GM12878 (cell line): Measurements from ENCODE around the gene RAB3C. TPM values are rescaled to one million over a fixed set of nuclear protein-coding genes. Genes with fewer than 3 reads are reported as not detected.

ENCODE experiments used
- ATAC-seq: fragments of 200-7000 bp; cut with Tn5 transposase; 3 replicates; pipeline ENCODE4 v1.9.1; 2020; ENCODE audit warnings: mild to moderate bottlenecking, moderate library complexity
- BruUV-seq: library from RNA; stranded (reverse); fragments of 400-500 nt; replicated peaks from 2 replicates; lab custom pipeline; 2021; lab: Mats Ljungman, UMichigan
- CTCF ChIA-PET: fragments of 300-600 bp; sonication (Branson Sonifier 250); formaldehyde crosslinking; extraction: SDS; loops from one replicate; lab custom pipeline; 2021; ENCODE audit warnings: inconsistent platforms; lab: Yijun Ruan, JAX
- POLR2A ChIA-PET: fragments of 350-600 bp; formaldehyde crosslinking; extraction: SDS; loops from one replicate; lab custom pipeline; 2021; ENCODE audit warnings: inconsistent platforms; lab: Charles Lee
- RAD21 ChIA-PET: fragments of 300-600 bp; sonication (Branson Sonifier 250); formaldehyde crosslinking; loops from one replicate; lab custom pipeline; 2023; ENCODE audit warnings: antibody characterized with exemption; ENCODE audit not compliant: unreplicated experiment; lab: Charles Lee
- SMC1A ChIA-PET: fragments of 300-600 bp; sonication (Branson Sonifier 250); formaldehyde crosslinking; loops from one replicate; lab custom pipeline; 2023; ENCODE audit not compliant: unreplicated experiment, uncharacterized antibody; lab: Charles Lee
- DNase-seq: peaks from one replicate; pipeline ENCODE4 v3.0.0-alpha.2; 2011; ENCODE audit warnings: low read depth, low spot score
- FAIRE-seq: peaks from 3 replicates; lab custom pipeline; 2011; peaks lifted over from hg19 to GRCh38; lab: Jason Lieb, UNC
- H2AFZ ChIP-seq: 2 replicates; pipeline ENCODE4 v1.6.0; 2011; ENCODE audit warnings: low read depth, low read length, control low read depth; ENCODE audit not compliant: control insufficient read depth
- H3K27ac ChIP-seq: 2 replicates; pipeline ENCODE4 v1.5.1; 2011; ENCODE audit warnings: control low read depth; ENCODE audit not compliant: control insufficient read depth, insufficient read depth
- H3K27me3 ChIP-seq, 2 experiments: replicated peaks in 1 of 2; 2 replicates each; pipeline versions ENCODE4 v1.6.0 to v1.6.1; 2011; ENCODE audit warnings: low read length in 1 of 2; ENCODE audit not compliant: control insufficient read depth in 2 of 2, insufficient read depth in 2 of 2
- H3K36me3 ChIP-seq, 2 experiments: 2 replicates each; pipeline ENCODE4 v1.5.1; 2011; ENCODE audit warnings: low read length in 1 of 2; ENCODE audit not compliant: control insufficient read depth in 2 of 2, insufficient read depth in 2 of 2
- H3K4me1 ChIP-seq: 2 replicates; pipeline ENCODE4 v1.6.1; 2011; ENCODE audit warnings: mild to moderate bottlenecking, low read length, moderate library complexity, mixed read lengths; ENCODE audit not compliant: control insufficient read depth, insufficient read depth
- H3K4me2 ChIP-seq: 2 replicates; pipeline ENCODE4 v1.6.0; 2011; ENCODE audit warnings: control low read depth; ENCODE audit not compliant: control insufficient read depth, insufficient read depth
- H3K4me3 ChIP-seq: fragments of 200-600 bp; sonication (generic); 2 replicates; pipeline ENCODE4 v1.5.1; 2016
- H3K79me2 ChIP-seq: 2 replicates; pipeline ENCODE4 v1.6.0; 2011; ENCODE audit warnings: low read length; ENCODE audit not compliant: control insufficient read depth, insufficient read depth
- H3K9ac ChIP-seq: 2 replicates; pipeline ENCODE4 v1.8.0; 2011; ENCODE audit warnings: low read length, control low read depth, mixed read lengths; ENCODE audit not compliant: control insufficient read depth, insufficient read depth
- H3K9me3 ChIP-seq: replicated peaks from 3 replicates; pipeline ENCODE4 v1.5.1; 2011; ENCODE audit warnings: mild to moderate bottlenecking, low read length; ENCODE audit not compliant: control insufficient read depth, insufficient read depth
- H4K20me1 ChIP-seq: 2 replicates; pipeline ENCODE4 v1.6.0; 2011; ENCODE audit not compliant: control insufficient read depth, insufficient read depth
- ASH2L ChIP-seq: fragments of 300-600, 200-600 bp; sonication (generic); IDR thresholded peaks from 2 replicates; pipeline ENCODE4 v1.6.1; 2017; ENCODE audit warnings: low read depth, mild to moderate bottlenecking, borderline replicate concordance
- BACH1 ChIP-seq: fragments of 450-650 bp; IDR thresholded peaks from 2 replicates; pipeline ENCODE4 v1.6.1; 2017; ENCODE audit warnings: mild to moderate bottlenecking, borderline replicate concordance
- EP300 ChIP-seq, 2 experiments: fragments of 150-350 bp in 1 of 2; IDR thresholded peaks; 2 replicates each; pipeline ENCODE4 v1.6.1; 2011 to 2012; ENCODE audit warnings: low read depth in 2 of 2, low read length in 2 of 2, borderline replicate concordance in 1 of 2, improper control_type of control experiment in 1 of 2, inconsistent platforms in 1 of 2; ENCODE audit not compliant: control insufficient read depth in 1 of 2
- HDAC6 ChIP-seq: fragments of 200-600 bp; sonication (generic); IDR thresholded peaks from one replicate; pipeline ENCODE4 v1.8.0; 2017; ENCODE audit warnings: antibody characterized with exemption; ENCODE audit not compliant: unreplicated experiment
- KAT2A ChIP-seq: conservative IDR thresholded peaks from 2 replicates; pipeline ENCODE4 v1.6.1; 2011; ENCODE audit warnings: low read depth, low read length; ENCODE audit not compliant: control insufficient read depth
- MXI1 ChIP-seq: fragments of 150-350 bp; IDR thresholded peaks from 2 replicates; pipeline ENCODE4 v1.6.1; 2011; ENCODE audit warnings: low read depth, mild to moderate bottlenecking, inconsistent platforms, low read length, improper control_type of control experiment
- PAX8 ChIP-seq: fragments of 450-650 bp; IDR thresholded peaks from 2 replicates; pipeline ENCODE4 v1.6.1; 2017; ENCODE audit warnings: mild to moderate bottlenecking, moderate library complexity
- POLR2AphosphoS5 ChIP-seq: IDR thresholded peaks from 2 replicates; pipeline ENCODE4 v1.6.1; 2011; ENCODE audit warnings: mild to moderate bottlenecking, low read length, inconsistent platforms
- SRF ChIP-seq, 2 experiments: IDR thresholded peaks; 2 replicates each; pipeline ENCODE4 v1.6.1; 2011; ENCODE audit warnings: low read depth in 2 of 2, low read length in 2 of 2, mild to moderate bottlenecking in 1 of 2, moderate library complexity in 1 of 2
- TCF12 ChIP-seq: IDR thresholded peaks from 2 replicates; pipeline ENCODE4 v1.6.1; 2011; ENCODE audit warnings: low read depth, mild to moderate bottlenecking, low read length
- WRNIP1 ChIP-seq: IDR thresholded peaks from 2 replicates; pipeline ENCODE4 v1.6.1; 2011; ENCODE audit warnings: low read depth, low read length, improper control_type of control experiment, borderline replicate concordance
- WGBS: methylation state at CpG from one replicate; pipeline ENCODE4 v1.1.6; 2016; ENCODE audit warnings: low lambda C conversion rate; ENCODE audit not compliant: insufficient replicate concordance, insufficient coverage; ENCODE audit errors: missing lambda C conversion rate; 5-methylcytosine and 5-hydroxymethylcytosine counted together
- in situ Hi-C: fragments of 300-500 bp; cut with MboI; formaldehyde crosslinking; loops from 9 replicates; pipeline ENCODE4 v1.14.3; 2018; ENCODE audit warnings: mixed read lengths
- intact Hi-C: fragments of 100-400 bp; cut with micrococcal nuclease; formaldehyde crosslinking; loops from one replicate; pipeline ENCODE4 v1.14.2; 2022; ENCODE audit not compliant: unreplicated experiment
- polyA plus RNA-seq, 11 experiments: library from polyadenylated mRNA; depleted of rRNA in 4 of 11; unstranded in 6 of 11; stranded (reverse) in 5 of 11; fragments of >200 nt; fragmentation: Nextera tagmentation in 4 of 11; fragmentation: Illumina TruSeq in 1 of 11; extraction: Ambion mirVana in 4 of 11; extraction: Trizol in 1 of 11; gene quantifications; 1 replicate in 1 of 11; 2 replicates in 10 of 11; pipeline versions ENCODE4 v1.2.1 to v1.2.3, GENCODE V29; 2011 to 2016; ENCODE audit warnings: inconsistent platforms in 2 of 11, missing spikeins in 2 of 11, low read depth in 1 of 11
- total RNA-seq, 4 experiments: library from RNA; depleted of rRNA in 3 of 4; stranded (reverse); fragments of >200 nt in 3 of 4; fragmentation: Illumina TruSeq in 1 of 4; extraction: Trizol in 1 of 4; gene quantifications; 2 replicates each; pipeline versions ENCODE4 v1.2.1 to v1.2.3, GENCODE V29; 2013 to 2021
- TF ChIP-seq, protein P1 (sequence below): fragments of 450-650 bp; IDR thresholded peaks from 2 replicates; pipeline ENCODE4 v1.6.1; 2017; ENCODE audit warnings: mild to moderate bottlenecking
- TF ChIP-seq, protein P2 (sequence below): IDR thresholded peaks from 2 replicates; pipeline ENCODE4 v1.6.1; 2012; ENCODE audit warnings: mild to moderate bottlenecking, low read depth, low read length
- TF ChIP-seq, protein P3 (sequence below): IDR thresholded peaks from 2 replicates; pipeline ENCODE4 v1.6.1; 2011; ENCODE audit warnings: mild to moderate bottlenecking, low read depth, low read length, moderate library complexity; ENCODE audit not compliant: insufficient replicate concordance
- TF ChIP-seq, protein P4 (sequence below): fragments of 150-350 bp; IDR thresholded peaks from 2 replicates; pipeline ENCODE4 v1.6.1; 2014; ENCODE audit warnings: mild to moderate bottlenecking, low read depth, low read length

Gene RAB3C
- total and polyA plus RNA-seq, 10 of the 15 experiments (the other 5 are each of a cell fraction or from before 2014, with no cell fraction given): not detected

DNA sequence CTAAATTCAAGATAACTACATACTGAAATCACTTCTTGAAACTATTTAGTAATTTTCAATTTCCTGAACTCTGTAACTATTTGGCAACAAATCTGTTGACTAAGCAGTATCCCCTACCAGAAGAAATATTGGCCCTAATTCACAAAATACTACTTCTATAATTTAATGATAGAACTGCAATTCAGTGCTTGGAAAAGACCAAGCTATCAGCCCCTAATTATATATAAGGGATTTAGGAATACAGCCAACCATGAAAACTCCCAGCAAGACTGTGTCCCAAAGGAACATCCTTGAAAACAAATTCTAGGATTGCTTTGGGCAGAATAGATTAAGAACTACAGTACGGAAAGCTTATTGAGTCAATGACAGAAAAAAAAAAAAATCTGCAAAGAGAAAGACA, 169.2 kb downstream of the RAB3C start:
- no peaks in the 10 kb centered on the region for H4K20me1 ChIP-seq
- H3K9ac ChIP-seq: no peak overlapping the region
- no peaks in the 10 kb centered on the region for H3K4me1 ChIP-seq
- ATAC-seq (no peak), FAIRE-seq (no peak), DNase-seq (no peak)
- intact Hi-C loops (no loop called here), in situ Hi-C loops (no loop called here)
- ChIA-PET RAD21 (interaction anchor here (0.6 kb wide), 1 partner anchor 38 kb away, joined by 3 read pairs; no protein-coding TSS in a partner anchor), CTCF (interaction anchor here (1.1 kb wide), 1 partner anchor 98 kb away, joined by 3 read pairs; no protein-coding TSS in a partner anchor), SMC1A (interaction anchor here (0.9 to 2.7 kb wide), 6 partner anchors 14 to 123 kb away, joined by 3 to 7 read pairs (median 4); no protein-coding TSS in a partner anchor), POLR2A (no interaction called here)
- H3K4me3 ChIP-seq: no peak overlapping the region
- H2AFZ ChIP-seq: no peak overlapping the region
- BruUV-seq: no TSS peak
- H3K36me3 ChIP-seq: no peaks in the 10 kb centered on the region
- no peaks in the 10 kb centered on the region for H3K9me3 ChIP-seq
- H3K79me2 ChIP-seq: no peaks in the 10 kb centered on the region
- WGBS: 46% methylated on average over 1 of the region's 1 CpG
- no peak overlapping the region for H3K27ac ChIP-seq
- H3K4me2 ChIP-seq: no peak overlapping the region
- no peaks in the 10 kb centered on the region for H3K27me3 ChIP-seq
- TF ChIP-seq, protein P1, sequence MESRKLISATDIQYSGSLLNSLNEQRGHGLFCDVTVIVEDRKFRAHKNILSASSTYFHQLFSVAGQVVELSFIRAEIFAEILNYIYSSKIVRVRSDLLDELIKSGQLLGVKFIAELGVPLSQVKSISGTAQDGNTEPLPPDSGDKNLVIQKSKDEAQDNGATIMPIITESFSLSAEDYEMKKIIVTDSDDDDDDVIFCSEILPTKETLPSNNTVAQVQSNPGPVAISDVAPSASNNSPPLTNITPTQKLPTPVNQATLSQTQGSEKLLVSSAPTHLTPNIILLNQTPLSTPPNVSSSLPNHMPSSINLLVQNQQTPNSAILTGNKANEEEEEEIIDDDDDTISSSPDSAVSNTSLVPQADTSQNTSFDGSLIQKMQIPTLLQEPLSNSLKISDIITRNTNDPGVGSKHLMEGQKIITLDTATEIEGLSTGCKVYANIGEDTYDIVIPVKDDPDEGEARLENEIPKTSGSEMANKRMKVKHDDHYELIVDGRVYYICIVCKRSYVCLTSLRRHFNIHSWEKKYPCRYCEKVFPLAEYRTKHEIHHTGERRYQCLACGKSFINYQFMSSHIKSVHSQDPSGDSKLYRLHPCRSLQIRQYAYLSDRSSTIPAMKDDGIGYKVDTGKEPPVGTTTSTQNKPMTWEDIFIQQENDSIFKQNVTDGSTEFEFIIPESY: no peak
- TF ChIP-seq WRNIP1 (no peak), EP300 (IDR thresholded peaks at IDR 0.05; ENCODE audit: borderline replicate concordance in 1 of 2, control insufficient read depth in 1 of 2, low read depth in 2 of 2, low read length in 2 of 2) (no peak), SRF (IDR thresholded peaks at IDR 0.05; ENCODE audit: low read depth in 2 of 2, low read length in 2 of 2) (no peak), TCF12 (no peak), ASH2L (no peak), POLR2AphosphoS5 (no peak), MXI1 (no peak), KAT2A (no peak), HDAC6 (no peak), PAX8 (no peak), BACH1 (no peak)
- TF ChIP-seq, protein P2, sequence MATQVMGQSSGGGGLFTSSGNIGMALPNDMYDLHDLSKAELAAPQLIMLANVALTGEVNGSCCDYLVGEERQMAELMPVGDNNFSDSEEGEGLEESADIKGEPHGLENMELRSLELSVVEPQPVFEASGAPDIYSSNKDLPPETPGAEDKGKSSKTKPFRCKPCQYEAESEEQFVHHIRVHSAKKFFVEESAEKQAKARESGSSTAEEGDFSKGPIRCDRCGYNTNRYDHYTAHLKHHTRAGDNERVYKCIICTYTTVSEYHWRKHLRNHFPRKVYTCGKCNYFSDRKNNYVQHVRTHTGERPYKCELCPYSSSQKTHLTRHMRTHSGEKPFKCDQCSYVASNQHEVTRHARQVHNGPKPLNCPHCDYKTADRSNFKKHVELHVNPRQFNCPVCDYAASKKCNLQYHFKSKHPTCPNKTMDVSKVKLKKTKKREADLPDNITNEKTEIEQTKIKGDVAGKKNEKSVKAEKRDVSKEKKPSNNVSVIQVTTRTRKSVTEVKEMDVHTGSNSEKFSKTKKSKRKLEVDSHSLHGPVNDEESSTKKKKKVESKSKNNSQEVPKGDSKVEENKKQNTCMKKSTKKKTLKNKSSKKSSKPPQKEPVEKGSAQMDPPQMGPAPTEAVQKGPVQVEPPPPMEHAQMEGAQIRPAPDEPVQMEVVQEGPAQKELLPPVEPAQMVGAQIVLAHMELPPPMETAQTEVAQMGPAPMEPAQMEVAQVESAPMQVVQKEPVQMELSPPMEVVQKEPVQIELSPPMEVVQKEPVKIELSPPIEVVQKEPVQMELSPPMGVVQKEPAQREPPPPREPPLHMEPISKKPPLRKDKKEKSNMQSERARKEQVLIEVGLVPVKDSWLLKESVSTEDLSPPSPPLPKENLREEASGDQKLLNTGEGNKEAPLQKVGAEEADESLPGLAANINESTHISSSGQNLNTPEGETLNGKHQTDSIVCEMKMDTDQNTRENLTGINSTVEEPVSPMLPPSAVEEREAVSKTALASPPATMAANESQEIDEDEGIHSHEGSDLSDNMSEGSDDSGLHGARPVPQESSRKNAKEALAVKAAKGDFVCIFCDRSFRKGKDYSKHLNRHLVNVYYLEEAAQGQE: no peak
- TF ChIP-seq, protein P3, sequence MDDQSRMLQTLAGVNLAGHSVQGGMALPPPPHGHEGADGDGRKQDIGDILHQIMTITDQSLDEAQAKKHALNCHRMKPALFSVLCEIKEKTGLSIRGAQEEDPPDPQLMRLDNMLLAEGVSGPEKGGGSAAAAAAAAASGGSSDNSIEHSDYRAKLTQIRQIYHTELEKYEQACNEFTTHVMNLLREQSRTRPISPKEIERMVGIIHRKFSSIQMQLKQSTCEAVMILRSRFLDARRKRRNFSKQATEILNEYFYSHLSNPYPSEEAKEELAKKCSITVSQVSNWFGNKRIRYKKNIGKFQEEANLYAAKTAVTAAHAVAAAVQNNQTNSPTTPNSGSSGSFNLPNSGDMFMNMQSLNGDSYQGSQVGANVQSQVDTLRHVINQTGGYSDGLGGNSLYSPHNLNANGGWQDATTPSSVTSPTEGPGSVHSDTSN: no peak
- TF ChIP-seq, protein P4, sequence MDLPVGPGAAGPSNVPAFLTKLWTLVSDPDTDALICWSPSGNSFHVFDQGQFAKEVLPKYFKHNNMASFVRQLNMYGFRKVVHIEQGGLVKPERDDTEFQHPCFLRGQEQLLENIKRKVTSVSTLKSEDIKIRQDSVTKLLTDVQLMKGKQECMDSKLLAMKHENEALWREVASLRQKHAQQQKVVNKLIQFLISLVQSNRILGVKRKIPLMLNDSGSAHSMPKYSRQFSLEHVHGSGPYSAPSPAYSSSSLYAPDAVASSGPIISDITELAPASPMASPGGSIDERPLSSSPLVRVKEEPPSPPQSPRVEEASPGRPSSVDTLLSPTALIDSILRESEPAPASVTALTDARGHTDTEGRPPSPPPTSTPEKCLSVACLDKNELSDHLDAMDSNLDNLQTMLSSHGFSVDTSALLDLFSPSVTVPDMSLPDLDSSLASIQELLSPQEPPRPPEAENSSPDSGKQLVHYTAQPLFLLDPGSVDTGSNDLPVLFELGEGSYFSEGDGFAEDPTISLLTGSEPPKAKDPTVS: no peak
